ENCODE measurements around the gene TMEM220. TPM values are rescaled to one million over a fixed set of nuclear protein-coding genes. Genes with fewer than 3 reads are reported as not detected.

The TMEM220 gene
- polyA plus RNA-seq, 3 donors from 2014 or later, result 4.4 to 9.4 (median 7.8) TPM

GRCh38 chr17:10767232-10767631 is 37.4 kb upstream of the TMEM220 start:
- Mint-ChIP-seq H3K4me1 (no peaks in the 10 kb centered on the region), H3K4me3 (no peak overlapping the region), H3K27ac (no peak overlapping the region), H3K27me3 (ENCODE audit: low read depth in 3 of 3) (peaks cover 0 to 7% (median 0%) of the 10 kb centered on the region in 3 donors), H3K36me3 (peaks cover 0 to 7% (median 0%) of the 10 kb centered on the region in 3 donors), H3K9me3 (peaks cover 0 to 4% (median 1%) of the 10 kb centered on the region in 6 donors)
- no peak for DNase-seq

GRCh38 chr17:10762037-10762436 is 32.2 kb upstream of the TMEM220 start:
- Mint-ChIP-seq H3K27ac (no peak overlapping the region), H3K9me3 (no peaks in the 10 kb centered on the region), H3K27me3 (ENCODE audit: low read depth in 3 of 3) (peaks cover 0 to 3% (median 1%) of the 10 kb centered on the region in 3 donors), H3K4me1 (no peaks in the 10 kb centered on the region), H3K36me3 (no peaks in the 10 kb centered on the region), H3K4me3 (no peak overlapping the region)
- DNase-seq, result no peak

- Mint-ChIP-seq H3K27ac (no peak overlapping the region), H3K9me3 (no peaks in the 10 kb centered on the region), H3K27me3 (ENCODE audit: low read depth in 3 of 3) (peaks cover 0 to 3% (median 1%) of the 10 kb centered on the region in 3 donors), H3K4me3 (no peak overlapping the region), H3K36me3 (no peaks in the 10 kb centered on the region), H3K4me1 (no peaks in the 10 kb centered on the region)
- no peak for DNase-seq
Observed at GRCh38 chr17:10761281-10761680, 31.5 kb upstream of the TMEM220 start.

- Mint-ChIP-seq H3K36me3 (no peaks in the 10 kb centered on the region), H3K27me3 (ENCODE audit: low read depth in 3 of 3) (peaks cover 1 to 7% (median 5%) of the 10 kb centered on the region in 3 donors), H3K4me1 (no peaks in the 10 kb centered on the region), H3K4me3 (no peak overlapping the region), H3K27ac (no peak overlapping the region), H3K9me3 (no peaks in the 10 kb centered on the region)
- DNase-seq, result no peak
Observed at GRCh38 chr17:10758062-10758461, 28.2 kb upstream of the TMEM220 start.

GRCh38 chr17:10757647-10758046 is 27.8 kb upstream of the TMEM220 start:
- no peak for DNase-seq
- Mint-ChIP-seq H3K9me3 (no peaks in the 10 kb centered on the region), H3K36me3 (no peaks in the 10 kb centered on the region), H3K27me3 (ENCODE audit: low read depth in 3 of 3) (peaks cover 1 to 7% (median 5%) of the 10 kb centered on the region in 3 donors), H3K4me1 (no peaks in the 10 kb centered on the region), H3K4me3 (no peak overlapping the region), H3K27ac (no peak overlapping the region)

GRCh38 chr17:10757067-10757466 is 27.2 kb upstream of the TMEM220 start:
- H3K36me3 Mint-ChIP-seq, result no peaks in the 10 kb centered on the region
- DNase-seq, result no peak
- H3K4me1 Mint-ChIP-seq, result no peaks in the 10 kb centered on the region
- H3K4me3 Mint-ChIP-seq, result no peak overlapping the region
- no peak overlapping the region for H3K27ac Mint-ChIP-seq
- no peaks in the 10 kb centered on the region for H3K9me3 Mint-ChIP-seq
- H3K27me3 Mint-ChIP-seq (ENCODE audit: low read depth in 3 of 3), result peaks cover 1 to 10% (median 5%) of the 10 kb centered on the region in 3 donors

GRCh38 chr17:10756619-10757018 is 26.8 kb upstream of the TMEM220 start:
- Mint-ChIP-seq H3K27ac (no peak overlapping the region), H3K4me3 (no peak overlapping the region), H3K4me1 (no peaks in the 10 kb centered on the region)

GRCh38 chr17:10756185-10756584 is 26.4 kb upstream of the TMEM220 start:
- Mint-ChIP-seq H3K27ac (no peak overlapping the region), H3K36me3 (no peaks in the 10 kb centered on the region), H3K4me3 (no peak overlapping the region), H3K9me3 (no peaks in the 10 kb centered on the region), H3K27me3 (ENCODE audit: low read depth in 3 of 3) (peaks cover 1 to 10% (median 2%) of the 10 kb centered on the region in 3 donors), H3K4me1 (no peaks in the 10 kb centered on the region)
- no peak for DNase-seq

More at GRCh38 chr17:10756619-10757018, 26.8 kb upstream of the TMEM220 start:
- Mint-ChIP-seq H3K9me3 (no peaks in the 10 kb centered on the region), H3K36me3 (no peaks in the 10 kb centered on the region), H3K27me3 (ENCODE audit: low read depth in 3 of 3) (peaks cover 1 to 10% (median 5%) of the 10 kb centered on the region in 3 donors)
- no peak for DNase-seq

- Mint-ChIP-seq H3K27me3 (ENCODE audit: low read depth in 3 of 3) (peaks cover 1 to 10% (median 2%) of the 10 kb centered on the region in 3 donors), H3K4me1 (no peaks in the 10 kb centered on the region), H3K9me3 (no peaks in the 10 kb centered on the region), H3K27ac (peak overlapping the region in 1 of 6 donors; percentile 28), H3K36me3 (no peaks in the 10 kb centered on the region), H3K4me3 (no peak overlapping the region)
- DNase-seq, result no peak
Observed at GRCh38 chr17:10755592-10756127, 25.8 kb upstream of the TMEM220 start.

- Mint-ChIP-seq H3K9me3 (no peaks in the 10 kb centered on the region), H3K4me1 (no peaks in the 10 kb centered on the region)
Observed at GRCh38 chr17:10754861-10755591, 25.2 kb upstream of the TMEM220 start.

GRCh38 chr17:10754109-10754508 is 24.3 kb upstream of the TMEM220 start:
- no peak for DNase-seq
- Mint-ChIP-seq H3K27me3 (ENCODE audit: low read depth in 3 of 3) (peaks cover 0 to 11% (median 2%) of the 10 kb centered on the region in 3 donors), H3K9me3 (no peaks in the 10 kb centered on the region), H3K4me3 (no peak overlapping the region), H3K36me3 (peaks cover 0 to 3% (median 0%) of the 10 kb centered on the region in 3 donors), H3K4me1 (no peaks in the 10 kb centered on the region), H3K27ac (no peak overlapping the region)

More at GRCh38 chr17:10754861-10755591, 25.2 kb upstream of the TMEM220 start:
- no peak overlapping the region for H3K27ac Mint-ChIP-seq
- DNase-seq, result no peak
- H3K4me3 Mint-ChIP-seq, result no peak overlapping the region
- no peaks in the 10 kb centered on the region for H3K36me3 Mint-ChIP-seq
- peaks cover 1 to 10% (median 2%) of the 10 kb centered on the region in 3 donors for H3K27me3 Mint-ChIP-seq (ENCODE audit: low read depth in 3 of 3)

- Mint-ChIP-seq H3K36me3 (peaks cover 0 to 3% (median 0%) of the 10 kb centered on the region in 3 donors), H3K9me3 (no peaks in the 10 kb centered on the region), H3K27me3 (ENCODE audit: low read depth in 3 of 3) (peaks cover 0 to 12% (median 2%) of the 10 kb centered on the region in 3 donors), H3K4me3 (no peak overlapping the region), H3K27ac (no peak overlapping the region), H3K4me1 (no peaks in the 10 kb centered on the region)
- DNase-seq, result no peak
Observed at GRCh38 chr17:10752696-10753095, 22.9 kb upstream of the TMEM220 start.

- peaks cover 0 to 3% (median 0%) of the 10 kb centered on the region in 3 donors for H3K36me3 Mint-ChIP-seq
- no peak overlapping the region for H3K27ac Mint-ChIP-seq
Observed at GRCh38 chr17:10751563-10751962, 21.7 kb upstream of the TMEM220 start.

GRCh38 chr17:10750210-10750609 is 20.4 kb upstream of the TMEM220 start:
- Mint-ChIP-seq H3K27ac (no peak overlapping the region), H3K4me3 (no peak overlapping the region), H3K36me3 (peaks cover 0 to 3% (median 0%) of the 10 kb centered on the region in 3 donors), H3K9me3 (no peaks in the 10 kb centered on the region), H3K4me1 (no peaks in the 10 kb centered on the region), H3K27me3 (ENCODE audit: low read depth in 3 of 3) (peaks cover 0 to 15% (median 2%) of the 10 kb centered on the region in 3 donors)
- no peak for DNase-seq

More at GRCh38 chr17:10751563-10751962, 21.7 kb upstream of the TMEM220 start:
- Mint-ChIP-seq H3K27me3 (ENCODE audit: low read depth in 3 of 3) (peaks cover 0 to 12% (median 2%) of the 10 kb centered on the region in 3 donors), H3K4me1 (no peaks in the 10 kb centered on the region), H3K4me3 (no peak overlapping the region), H3K9me3 (no peaks in the 10 kb centered on the region)
- no peak for DNase-seq

Data from immature natural killer cell (primary cell).